Stimulated activated CD8-positive, alpha-beta memory T cell treated with anti-CD3 and anti-CD28 coated beads, Interleukin-4, amount 100 ng/mL, for 24 hours (primary cell): ENCODE measurements around the gene BIRC7.

Experiments
- DNase-seq: peaks from one replicate; pipeline ENCODE4 v3.0.0-alpha.2; 2020; ENCODE audit warnings: low read depth

BIRC7 gene

DNA sequence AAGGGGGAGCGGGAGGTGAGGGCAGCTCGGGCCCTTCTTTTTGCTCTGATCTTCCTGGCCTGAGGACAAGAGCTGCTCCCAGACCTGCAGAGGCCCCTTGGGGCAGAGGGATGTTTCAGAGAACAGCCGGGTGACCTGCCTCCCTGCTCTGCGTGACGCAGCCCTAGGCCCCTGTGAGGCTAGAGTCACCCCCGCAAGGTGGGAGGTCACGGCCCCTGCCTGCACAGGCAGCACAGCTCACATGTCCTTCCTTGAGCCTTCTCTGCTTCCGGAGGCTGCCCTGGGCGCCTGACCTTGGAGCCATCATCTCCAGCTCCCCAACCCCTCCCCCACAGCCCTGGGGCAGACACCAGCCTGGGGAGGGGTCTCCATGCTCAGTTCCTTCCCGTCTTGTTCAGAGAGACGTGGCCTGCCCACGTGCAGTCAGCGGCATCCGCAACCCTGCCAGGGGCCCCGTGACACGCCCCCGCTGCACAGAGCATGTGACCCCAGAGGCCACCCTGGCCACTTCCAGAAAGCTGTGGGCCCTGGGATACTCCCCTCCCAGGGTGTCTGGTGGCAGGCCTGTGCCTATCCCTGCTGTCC lies at the start of gene BIRC7:
Gene BIRC7, plus strand, starts transcription at position 507 of the 585 bp plus-strand sequence. CDS start 192 bp downstream, outside the sequence.
- no peak for DNase-seq

GRCh38 chr20:63186084-63186483 lies 49.6 kb upstream of the BIRC7 start:
- no peak for DNase-seq

DNA sequence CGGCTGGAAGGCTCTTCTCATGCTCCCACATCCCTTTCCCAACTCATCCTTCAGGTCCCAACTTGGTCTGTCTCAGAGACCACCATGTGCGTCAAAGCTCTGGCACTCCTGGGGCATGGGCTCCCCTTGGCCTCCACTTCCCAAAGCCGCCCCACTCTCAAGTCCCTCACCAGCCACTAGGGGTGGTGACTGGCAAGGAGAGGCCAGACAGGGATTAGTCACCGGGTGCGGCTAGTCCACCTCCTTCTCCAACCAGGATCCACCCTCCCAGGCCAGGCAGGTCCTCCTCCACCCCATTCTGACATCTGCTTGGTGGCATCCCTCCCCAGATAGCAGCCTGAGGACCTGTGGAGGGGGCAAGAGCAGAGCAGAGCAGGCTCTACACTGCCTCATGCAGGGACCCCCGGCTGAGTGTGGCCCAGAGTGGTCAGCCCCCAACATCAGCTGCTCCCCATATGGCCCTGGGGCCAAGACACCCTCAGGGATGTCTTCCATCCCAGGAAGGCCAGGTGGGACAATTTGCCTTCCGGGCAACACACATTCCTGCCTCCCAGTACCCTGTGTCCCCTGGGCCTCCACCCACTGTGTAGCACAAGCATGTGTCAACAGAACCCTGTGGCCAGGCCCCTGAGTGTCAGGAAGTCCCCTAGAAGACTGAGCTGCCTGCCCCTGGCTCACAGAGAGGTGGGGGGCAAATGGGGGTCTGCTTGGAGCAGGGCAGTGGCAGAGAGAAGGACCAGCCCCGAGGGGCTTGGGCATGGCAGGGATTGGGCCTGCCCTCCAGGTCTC lies 49.0 kb upstream of the BIRC7 start:
- DNase-seq, result no peak

DNA sequence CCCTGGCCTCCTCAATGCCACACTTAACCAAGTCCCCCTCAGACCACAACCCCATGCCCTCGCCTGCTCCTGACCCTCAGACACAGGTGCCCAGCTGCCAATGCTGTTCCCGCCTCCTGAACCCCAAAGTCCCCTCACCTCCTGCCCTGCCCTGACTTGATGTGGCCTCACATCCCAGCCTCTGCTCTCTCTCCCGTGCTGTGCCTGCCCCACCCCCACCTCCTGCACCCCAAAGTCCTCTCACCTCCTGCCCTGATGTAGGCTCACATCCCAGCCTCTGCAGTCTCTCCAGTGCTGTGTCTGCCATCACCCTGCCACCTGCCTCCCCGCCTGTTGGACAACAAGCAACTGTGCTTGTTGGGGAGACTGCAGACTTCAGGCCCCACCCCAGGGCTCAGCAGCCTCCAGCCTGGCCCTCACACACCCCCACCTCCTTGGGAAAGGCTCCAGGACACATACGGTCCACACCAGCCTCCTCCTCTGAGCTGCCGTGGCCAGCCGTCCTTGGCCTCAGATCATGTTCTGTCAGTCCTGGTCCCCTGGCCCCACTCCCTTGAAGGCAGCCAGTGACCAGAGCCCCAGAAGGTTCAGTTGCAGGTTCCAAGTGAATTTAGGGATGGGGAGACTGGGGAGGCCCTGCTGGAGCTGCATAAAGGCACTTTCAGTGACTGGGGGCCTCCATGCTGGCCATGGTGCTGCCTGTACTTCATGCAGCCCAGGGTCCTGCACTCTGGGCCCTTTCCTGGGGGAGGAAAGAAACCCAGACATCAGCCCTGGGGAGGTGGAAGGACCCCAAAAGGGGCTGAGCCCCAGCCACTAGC lies 48.2 kb upstream of the BIRC7 start:
- DNase-seq, result no peak

- DNase-seq, result no peak
Measured at GRCh38 chr20:63188159-63188442, 47.6 kb upstream of the BIRC7 start.

DNA sequence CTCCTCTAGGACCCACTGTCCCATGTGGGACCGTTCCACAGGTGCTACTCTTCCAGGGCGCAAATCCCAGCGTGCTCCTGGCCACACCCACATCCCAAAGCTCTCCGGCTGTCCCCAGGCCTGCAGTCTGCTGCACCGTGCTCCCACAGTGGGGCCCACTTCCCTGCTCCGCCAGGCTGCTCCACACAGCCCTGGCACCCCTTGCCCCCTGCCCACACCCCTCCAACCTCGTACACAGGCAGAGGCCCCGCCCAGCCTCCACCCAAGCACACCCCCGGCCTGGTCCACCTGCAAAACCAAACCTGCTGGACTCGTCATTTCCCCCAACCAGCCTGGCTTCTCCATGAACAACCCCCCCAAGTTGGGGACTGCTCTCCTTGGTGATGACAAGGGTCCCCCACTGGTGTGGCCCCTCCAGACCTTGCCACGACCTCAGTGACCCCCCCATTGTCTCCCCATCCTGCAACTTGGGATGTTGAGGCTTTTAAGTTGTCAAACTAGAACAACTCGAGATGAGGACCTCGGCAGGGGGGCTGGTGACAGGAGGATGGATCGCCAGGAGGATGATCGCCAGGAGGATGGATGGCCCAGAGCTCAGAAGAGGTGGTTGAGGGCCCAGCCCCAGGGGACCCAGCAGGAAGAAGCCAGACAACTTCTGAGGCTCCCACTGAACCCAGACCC lies 46.9 kb upstream of the BIRC7 start:
- no peak for DNase-seq

GRCh38 chr20:63189322-63189642 lies 46.4 kb upstream of the BIRC7 start:
- no peak for DNase-seq

GRCh38 chr20:63189846-63190559 lies 45.7 kb upstream of the BIRC7 start:
- no peak for DNase-seq

- DNase-seq, result no peak
Measured at GRCh38 chr20:63190828-63191227, 44.9 kb upstream of the BIRC7 start.

- DNase-seq, result no peak
Measured at GRCh38 chr20:63191400-63191799, 44.3 kb upstream of the BIRC7 start.

DNA sequence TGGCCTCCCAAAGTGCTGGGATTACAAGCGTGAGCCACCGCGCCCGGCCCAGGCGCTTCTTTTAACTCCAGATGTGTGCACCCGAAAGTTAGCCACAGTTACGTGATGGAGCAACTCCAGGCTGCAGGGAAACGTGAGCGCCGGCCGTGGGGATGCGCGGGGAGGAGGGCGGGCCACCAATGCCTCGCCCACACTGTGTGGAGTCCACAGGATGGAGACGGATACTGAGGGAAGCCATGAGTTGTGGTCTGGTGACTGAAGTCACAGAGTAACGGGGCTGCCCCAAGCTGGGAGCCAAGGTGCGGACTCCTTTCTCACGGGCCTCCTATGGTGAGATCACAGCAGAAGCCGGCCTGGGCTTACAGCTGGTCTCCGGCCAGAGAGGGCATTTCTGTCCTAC lies 43.0 kb upstream of the BIRC7 start:
- DNase-seq, result no peak

GRCh38 chr20:63194007-63194796 lies 41.5 kb upstream of the BIRC7 start:
- DNase-seq, result no peak

- no peak for DNase-seq
Measured at GRCh38 chr20:63194797-63195173, 40.9 kb upstream of the BIRC7 start.

- no peak for DNase-seq
Measured at GRCh38 chr20:63196768-63197470, 38.8 kb upstream of the BIRC7 start.

DNA sequence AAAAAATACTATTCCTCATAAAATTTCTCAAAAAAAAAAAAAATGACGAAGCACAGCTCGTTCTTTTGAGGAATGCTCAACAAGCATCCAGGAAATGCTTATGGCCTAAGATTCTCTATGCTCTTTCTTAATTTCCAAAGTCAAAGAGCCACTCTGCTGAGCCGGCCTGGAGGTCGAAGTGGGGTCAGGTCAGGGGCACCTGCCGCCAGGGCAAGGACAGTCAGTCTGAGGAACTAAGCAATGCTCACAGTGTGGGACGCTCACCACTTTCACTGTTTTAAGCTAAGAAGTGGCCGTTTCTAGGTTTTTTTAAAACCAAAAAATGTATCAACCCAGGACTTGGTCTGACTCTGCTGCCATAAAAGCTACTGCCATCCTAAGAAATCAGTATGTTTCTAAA lies 37.1 kb upstream of the BIRC7 start:
- DNase-seq, result no peak

- no peak for DNase-seq
Measured at GRCh38 chr20:63202021-63202420, 33.7 kb upstream of the BIRC7 start.

GRCh38 chr20:63202811-63203526 lies 32.7 kb upstream of the BIRC7 start:
- no peak for DNase-seq

DNA sequence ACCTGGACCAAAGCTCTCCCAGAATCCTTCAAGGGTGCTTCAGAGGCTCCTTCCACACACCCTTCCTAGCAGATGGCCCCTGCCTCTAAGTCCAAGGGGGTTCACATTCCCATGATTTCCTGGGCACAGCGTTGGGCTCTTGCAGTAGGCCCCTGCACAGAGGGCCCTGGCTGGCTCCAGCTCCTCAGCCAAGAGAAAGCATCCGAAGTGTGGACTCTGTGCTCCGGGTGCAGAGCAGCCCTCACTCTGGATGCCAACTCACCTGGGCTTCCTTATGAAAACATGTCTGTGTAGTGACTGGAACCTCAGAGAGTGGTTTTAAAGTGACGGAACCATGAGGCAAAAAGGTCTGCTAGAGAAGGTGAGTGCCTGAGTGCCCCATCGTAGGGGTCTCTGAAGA lies 31.3 kb upstream of the BIRC7 start:
- no peak for DNase-seq

DNA sequence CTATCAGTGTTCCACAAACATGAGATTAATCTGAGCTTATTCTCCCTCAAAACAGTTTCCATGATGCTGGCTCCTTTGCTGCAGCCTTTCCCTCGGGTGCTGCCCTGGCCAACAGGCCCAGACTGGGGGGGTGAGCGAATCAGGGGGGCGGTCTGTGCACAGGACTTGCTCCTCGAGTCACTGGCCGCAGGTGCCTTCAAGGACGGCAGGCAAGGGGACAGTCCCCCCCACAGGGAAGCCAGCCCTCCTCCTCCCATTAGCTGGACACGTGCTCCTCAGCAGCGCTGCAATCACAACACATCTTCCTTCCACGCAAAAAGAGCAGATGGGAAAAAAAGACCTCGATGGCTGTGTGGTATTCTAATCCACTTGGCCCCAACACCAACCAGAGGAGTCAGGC lies 29.8 kb upstream of the BIRC7 start:
- no peak for DNase-seq

DNA sequence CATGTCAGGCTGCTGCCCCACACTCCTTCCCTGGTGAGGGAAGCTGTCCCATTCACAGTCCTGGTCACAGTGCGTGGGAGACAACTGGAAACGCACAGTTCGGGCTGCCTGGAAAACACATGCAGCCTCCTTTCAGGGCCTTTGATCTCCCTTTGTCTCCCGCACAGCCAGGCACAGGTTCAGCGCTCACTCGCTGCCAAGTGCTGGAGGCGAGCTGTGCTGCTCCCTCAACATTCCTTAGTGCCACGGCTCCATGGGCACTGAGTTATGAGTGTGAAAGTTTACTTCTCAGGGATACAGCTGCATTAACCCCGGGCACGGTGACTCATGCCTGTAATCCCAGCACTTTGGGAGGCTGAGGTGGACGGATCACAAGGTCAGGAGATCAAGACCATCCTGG lies 28.8 kb upstream of the BIRC7 start:
- no peak for DNase-seq
